Stomach smooth muscle (tissue), 2 donors: ENCODE results near the gene RXRB.
"Not testable (repeated sequence)": the region's sequence is repeated elsewhere in the genome, so short reads cannot be mapped to it uniquely, and the experiment has no call there.

Source experiments
- H3K27ac ChIP-seq: one replicate; pipeline ENCODE4 v1.7.0; 2013; ENCODE audit warnings: mild to moderate bottlenecking, low read length, inconsistent platforms
- H3K27me3 ChIP-seq, 2 donors: one replicate each; pipeline ENCODE4 v1.7.0; 2013; ENCODE audit warnings: low read length in 2 of 2; ENCODE audit not compliant: insufficient read depth in 2 of 2, control insufficient read depth in 1 of 2
- H3K36me3 ChIP-seq, 2 donors: one replicate each; pipeline ENCODE4 v1.7.0; 2013; ENCODE audit warnings: low read length in 2 of 2; ENCODE audit not compliant: control insufficient read depth in 2 of 2, insufficient read depth in 2 of 2
- H3K4me1 ChIP-seq: one replicate; pipeline ENCODE4 v1.7.0; 2013; ENCODE audit warnings: low read length; ENCODE audit not compliant: control insufficient read depth, insufficient read depth
- H3K4me3 ChIP-seq, 2 donors: one replicate each; pipeline ENCODE4 v1.7.0; 2013; ENCODE audit warnings: low read length in 2 of 2
- H3K9ac ChIP-seq, 2 donors: one replicate each; pipeline ENCODE4 v1.7.0; 2013; ENCODE audit warnings: low read length in 2 of 2, mild to moderate bottlenecking in 1 of 2
- H3K9me3 ChIP-seq, 2 donors: one replicate each; pipeline ENCODE4 v1.7.0; 2013; ENCODE audit warnings: low read length in 2 of 2; ENCODE audit not compliant: control insufficient read depth in 2 of 2
- donor health status: healthy.
- donor health status: Pancreatic carcinoma.

RXRB gene

GRCh38 chr6:33156964-33157363 is 43.5 kb downstream of the RXRB start:
- H3K9ac ChIP-seq = no peak overlapping the region
- no peaks in the 10 kb centered on the region for H3K27me3 ChIP-seq
- H3K27ac ChIP-seq = no peak overlapping the region
- H3K4me3 ChIP-seq = no peak overlapping the region
- peaks cover 9% of the 10 kb centered on the region for H3K4me1 ChIP-seq
- H3K36me3 ChIP-seq = no peaks in the 10 kb centered on the region
- H3K9me3 ChIP-seq = no peaks in the 10 kb centered on the region

- Histone ChIP-seq H3K4me3 (no peak overlapping the region), H3K4me1 (peaks cover 5% of the 10 kb centered on the region), H3K9ac (no peak overlapping the region), H3K36me3 (no peaks in the 10 kb centered on the region), H3K9me3 (no peaks in the 10 kb centered on the region), H3K27me3 (no peaks in the 10 kb centered on the region), H3K27ac (no peak overlapping the region)
These were observed 43.9 kb downstream of the RXRB start for GRCh38 chr6:33156561-33156960.

- H3K9me3 ChIP-seq = no peaks in the 10 kb centered on the region
- H3K27me3 ChIP-seq = peaks cover 0 to 3% of the 10 kb centered on the region in 2 donors
- H3K36me3 ChIP-seq = no peaks in the 10 kb centered on the region
These were observed 46.1 kb downstream of the RXRB start for GRCh38 chr6:33154349-33154748.

GRCh38 chr6:33151050-33151449 is 49.4 kb downstream of the RXRB start:
- peaks cover 0 to 9% of the 10 kb centered on the region in 2 donors for H3K27me3 ChIP-seq
- no peak overlapping the region for H3K4me3 ChIP-seq
- no peaks in the 10 kb centered on the region for H3K9me3 ChIP-seq
- H3K27ac ChIP-seq = no peak overlapping the region
- no peaks in the 10 kb centered on the region for H3K4me1 ChIP-seq
- H3K36me3 ChIP-seq = no peaks in the 10 kb centered on the region
- no peak overlapping the region for H3K9ac ChIP-seq

More at GRCh38 chr6:33154349-33154748, 46.1 kb downstream of the RXRB start:
- no peaks in the 10 kb centered on the region for H3K4me1 ChIP-seq
- no peak overlapping the region for H3K9ac ChIP-seq
- no peak overlapping the region for H3K27ac ChIP-seq
- no peak overlapping the region for H3K4me3 ChIP-seq

GRCh38 chr6:33150560-33150959 is 49.9 kb downstream of the RXRB start:
- not testable (repeated sequence) for H3K9me3 ChIP-seq

GRCh38 chr6:33147807-33148666 is 52.4 kb downstream of the RXRB start:
- Histone ChIP-seq H3K9ac (no peak overlapping the region), H3K9me3 (no peaks in the 10 kb centered on the region)

More at GRCh38 chr6:33150560-33150959, 49.9 kb downstream of the RXRB start:
- H3K4me1 ChIP-seq, H3K4me3 ChIP-seq, H3K27me3 ChIP-seq, H3K9ac ChIP-seq, H3K36me3 ChIP-seq, H3K27ac ChIP-seq: not testable (repeated sequence)

GRCh38 chr6:33144373-33144772 is 56.1 kb downstream of the RXRB start:
- H3K4me3 ChIP-seq = no peak overlapping the region
- H3K36me3 ChIP-seq = no peaks in the 10 kb centered on the region
- H3K9ac ChIP-seq = no peak overlapping the region
- H3K27ac ChIP-seq = no peak overlapping the region
- H3K27me3 ChIP-seq = peaks cover 5 to 22% of the 10 kb centered on the region in 2 donors
- H3K4me1 ChIP-seq = no peaks in the 10 kb centered on the region
- H3K9me3 ChIP-seq = no peaks in the 10 kb centered on the region

More at GRCh38 chr6:33147807-33148666, 52.4 kb downstream of the RXRB start:
- Histone ChIP-seq H3K27ac (no peak overlapping the region), H3K36me3 (no peaks in the 10 kb centered on the region), H3K4me1 (no peaks in the 10 kb centered on the region), H3K27me3 (peaks cover 5 to 13% of the 10 kb centered on the region in 2 donors), H3K4me3 (no peak overlapping the region)
